GM12874 (cell line): Measurements from ENCODE around the gene TLL2.

Experiments used
- CTCF ChIP-seq: IDR thresholded peaks from 2 replicates; pipeline ENCODE4 v1.5.1; 2011; ENCODE audit warnings: low read depth, mild to moderate bottlenecking, control low read depth, low read length, moderate library complexity; ENCODE audit not compliant: insufficient read depth

Gene TLL2

GRCh38 chr10:96365571-96365970 is 148.2 kb downstream of the TLL2 start:
- no peak for TF ChIP-seq CTCF

- TF ChIP-seq CTCF, result no peak
These were observed 153.0 kb downstream of the TLL2 start for GRCh38 chr10:96360766-96361165.

GRCh38 chr10:96360331-96360730 is 153.4 kb downstream of the TLL2 start:
- no peak for TF ChIP-seq CTCF

- TF ChIP-seq CTCF, result no peak
These were observed 154.1 kb downstream of the TLL2 start for GRCh38 chr10:96359616-96360015.

GRCh38 chr10:96358851-96359540 is 154.7 kb downstream of the TLL2 start, which contains the start of gene OPALIN:
OPALIN (minus strand) TSS chr10:96359002; CDS start chr10:96358896, 106 bp downstream.
- no peak for TF ChIP-seq CTCF

GRCh38 chr10:96357038-96357620 is 156.6 kb downstream of the TLL2 start:
- no peak for TF ChIP-seq CTCF

- no peak for TF ChIP-seq CTCF
These were observed 161.1 kb downstream of the TLL2 start for GRCh38 chr10:96352582-96352981.
